Nephron (organoid): ENCODE measurements around the gene LBHD2.
"Not testable (repeated sequence)": the region's sequence is repeated elsewhere in the genome, so short reads cannot be mapped to it uniquely, and the experiment has no call there.

Source experiments
- H3K27ac Mint-ChIP-seq, 3 experiments: 2 replicates each; pipeline ENCODE4 v1.8.0; 2020; ENCODE audit warnings: mixed read lengths in 3 of 3, mild to moderate bottlenecking in 2 of 3, moderate library complexity in 1 of 3
- H3K27me3 Mint-ChIP-seq: 2 replicates; pipeline ENCODE4 v1.8.0; 2021; ENCODE audit warnings: low read depth, mild to moderate bottlenecking, moderate library complexity, mixed read lengths
- H3K36me3 Mint-ChIP-seq: 2 replicates; pipeline ENCODE4 v1.8.0; 2020; ENCODE audit warnings: low read depth, mixed read lengths
- H3K4me1 Mint-ChIP-seq: 2 replicates; pipeline ENCODE4 v1.8.0; 2020; ENCODE audit warnings: mixed read lengths
- H3K4me3 Mint-ChIP-seq, 3 experiments: 2 replicates each; pipeline ENCODE4 v1.8.0; 2020; ENCODE audit warnings: mild to moderate bottlenecking in 3 of 3, mixed read lengths in 3 of 3, moderate library complexity in 2 of 3
- H3K9me3 Mint-ChIP-seq: 2 replicates; pipeline ENCODE4 v1.8.0; 2020; ENCODE audit warnings: mixed read lengths
- TF ChIP-seq, protein P1 (sequence below), 3 experiments: fragments of 200-600 bp; sonication (generic); IDR thresholded peaks; one replicate each; pipeline ENCODE4 v1.5.0; 2021; ENCODE audit warnings: antibody characterized with exemption in 3 of 3; ENCODE audit not compliant: unreplicated experiment in 3 of 3

Gene LBHD2

DNA sequence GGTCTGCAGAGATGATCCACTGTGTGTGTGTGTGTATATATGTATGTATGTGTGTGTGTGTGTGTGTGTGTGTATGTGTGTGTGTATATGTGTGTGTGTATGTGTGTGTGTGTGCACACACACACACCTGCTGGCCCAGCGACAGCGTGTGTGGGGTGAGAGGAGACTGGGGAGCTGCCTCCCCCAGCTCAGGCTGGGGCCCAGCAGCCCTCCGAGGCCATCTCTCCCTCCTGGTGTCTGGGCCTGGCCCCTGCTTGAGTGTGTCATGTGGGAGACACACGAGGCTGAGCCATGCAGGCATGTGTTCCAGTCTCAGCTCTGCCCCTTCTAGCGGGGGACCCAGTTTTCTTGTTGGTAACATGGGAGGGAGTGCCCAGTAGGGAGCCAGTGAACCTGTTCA lies 29.3 kb downstream of the LBHD2 start:
- TF ChIP-seq, protein P1, sequence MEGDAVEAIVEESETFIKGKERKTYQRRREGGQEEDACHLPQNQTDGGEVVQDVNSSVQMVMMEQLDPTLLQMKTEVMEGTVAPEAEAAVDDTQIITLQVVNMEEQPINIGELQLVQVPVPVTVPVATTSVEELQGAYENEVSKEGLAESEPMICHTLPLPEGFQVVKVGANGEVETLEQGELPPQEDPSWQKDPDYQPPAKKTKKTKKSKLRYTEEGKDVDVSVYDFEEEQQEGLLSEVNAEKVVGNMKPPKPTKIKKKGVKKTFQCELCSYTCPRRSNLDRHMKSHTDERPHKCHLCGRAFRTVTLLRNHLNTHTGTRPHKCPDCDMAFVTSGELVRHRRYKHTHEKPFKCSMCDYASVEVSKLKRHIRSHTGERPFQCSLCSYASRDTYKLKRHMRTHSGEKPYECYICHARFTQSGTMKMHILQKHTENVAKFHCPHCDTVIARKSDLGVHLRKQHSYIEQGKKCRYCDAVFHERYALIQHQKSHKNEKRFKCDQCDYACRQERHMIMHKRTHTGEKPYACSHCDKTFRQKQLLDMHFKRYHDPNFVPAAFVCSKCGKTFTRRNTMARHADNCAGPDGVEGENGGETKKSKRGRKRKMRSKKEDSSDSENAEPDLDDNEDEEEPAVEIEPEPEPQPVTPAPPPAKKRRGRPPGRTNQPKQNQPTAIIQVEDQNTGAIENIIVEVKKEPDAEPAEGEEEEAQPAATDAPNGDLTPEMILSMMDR (IDR thresholded peaks at IDR 0.05; ENCODE audit: unreplicated experiment in 3 of 3): no peak
- peaks cover 10% of the 10 kb centered on the region for H3K27me3 Mint-ChIP-seq
- no peaks in the 10 kb centered on the region for H3K36me3 Mint-ChIP-seq
- H3K9me3 Mint-ChIP-seq: no peaks in the 10 kb centered on the region
- no peak overlapping the region for H3K4me3 Mint-ChIP-seq
- peak overlapping the region in 1 of 3 experiments; percentile 67 for H3K27ac Mint-ChIP-seq
- peaks cover 47% of the 10 kb centered on the region for H3K4me1 Mint-ChIP-seq

DNA sequence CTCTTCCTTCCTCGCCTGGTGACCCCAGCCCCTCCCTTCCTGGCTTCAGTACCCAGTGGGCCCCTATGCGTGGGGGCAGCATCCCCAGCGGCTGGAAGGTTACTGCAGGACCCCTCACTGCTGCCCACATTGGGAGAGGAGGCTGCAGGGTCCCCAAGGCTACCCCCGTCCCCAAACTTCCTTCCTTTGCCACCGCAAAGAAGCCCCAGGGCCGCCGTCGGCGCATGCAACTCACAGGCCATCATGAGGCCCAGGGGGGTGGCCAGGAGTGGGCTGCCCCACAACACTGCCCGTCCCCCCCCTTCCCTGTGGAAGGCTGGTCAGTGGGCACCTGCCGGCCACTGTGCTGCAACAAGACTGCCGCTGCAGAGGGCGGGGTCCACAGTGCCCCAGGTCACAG lies 29.8 kb downstream of the LBHD2 start:
- TF ChIP-seq, protein P1 (IDR thresholded peaks at IDR 0.05; ENCODE audit: unreplicated experiment in 3 of 3): no peak
- H3K27me3 Mint-ChIP-seq: peaks cover 10% of the 10 kb centered on the region
- no peaks in the 10 kb centered on the region for H3K36me3 Mint-ChIP-seq
- H3K4me1 Mint-ChIP-seq: peaks cover 44% of the 10 kb centered on the region
- no peak overlapping the region for H3K4me3 Mint-ChIP-seq
- H3K27ac Mint-ChIP-seq: no peak overlapping the region
- H3K9me3 Mint-ChIP-seq: no peaks in the 10 kb centered on the region

DNA sequence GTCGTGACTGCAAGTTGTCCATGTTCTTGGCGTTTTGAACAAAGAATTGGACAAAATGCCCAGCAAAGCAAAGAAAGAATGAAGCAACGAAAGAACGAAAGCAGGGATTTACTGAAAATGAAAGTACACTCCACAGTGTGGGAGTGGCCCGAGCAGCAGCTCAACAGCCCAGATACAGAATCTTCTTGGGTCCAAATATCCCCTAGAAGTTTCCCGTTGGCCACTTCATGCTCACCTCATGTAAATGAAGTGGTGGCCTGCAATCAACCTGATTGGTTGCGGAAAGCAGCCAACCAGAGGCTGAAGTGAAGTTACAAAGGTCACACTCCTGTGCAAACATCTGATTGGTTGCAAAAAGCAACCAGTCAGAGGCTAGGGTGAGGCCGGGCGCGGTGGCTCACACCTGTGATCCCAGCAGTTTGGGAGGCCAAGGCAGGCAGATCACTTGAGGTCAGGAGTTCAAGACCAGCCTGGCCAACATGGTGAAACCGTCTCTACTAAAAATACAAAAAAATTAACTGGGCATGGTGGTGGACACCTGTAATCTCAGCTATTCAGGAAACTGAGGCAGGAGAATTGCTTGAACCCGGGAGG lies 31.2 kb downstream of the LBHD2 start:
- Mint-ChIP-seq H3K4me1 (peaks cover 45% of the 10 kb centered on the region), H3K27ac (peak overlapping the region in 2 of 3 experiments; percentile 33 to 58)
- not testable (repeated sequence) for H3K9me3 Mint-ChIP-seq, H3K36me3 Mint-ChIP-seq, H3K4me3 Mint-ChIP-seq, H3K27me3 Mint-ChIP-seq

DNA sequence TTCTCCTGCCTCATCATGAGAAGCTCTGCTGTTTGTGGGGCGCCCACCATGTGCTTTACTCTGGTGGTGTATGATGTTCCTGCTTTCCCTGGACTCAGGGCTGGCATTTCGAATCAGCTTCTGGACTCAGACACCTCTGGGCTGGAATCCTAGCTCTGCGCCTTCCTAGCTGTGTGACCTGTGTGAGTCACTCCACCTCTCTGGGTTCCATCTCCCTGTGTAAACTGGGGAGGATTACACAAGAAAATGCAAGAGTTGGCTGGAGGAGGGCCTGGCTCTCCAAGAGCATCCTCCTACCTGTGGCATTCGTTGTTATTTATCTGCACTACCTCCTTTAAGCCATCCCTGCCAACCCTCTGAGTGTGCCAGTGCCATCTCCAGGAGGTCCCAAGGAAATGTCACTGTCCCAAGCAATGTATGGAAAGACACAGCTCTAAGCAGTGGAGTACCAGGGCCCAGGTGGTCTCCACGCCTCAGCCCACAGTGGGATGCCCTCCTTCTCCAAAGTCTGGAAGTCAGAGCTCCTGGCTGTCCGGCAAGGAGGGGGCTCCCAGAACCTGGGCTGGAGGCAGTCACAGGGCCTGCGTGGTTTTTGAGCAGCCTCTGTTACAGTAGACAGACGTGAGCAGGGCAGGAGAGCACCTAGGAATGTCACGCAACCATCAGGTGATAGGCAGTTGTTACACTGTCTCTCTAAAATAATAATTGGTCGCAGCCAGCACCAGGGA lies 32.0 kb downstream of the LBHD2 start:
- H3K9me3 Mint-ChIP-seq: no peaks in the 10 kb centered on the region
- peak overlapping the region in 1 of 3 experiments; percentile 71 for H3K27ac Mint-ChIP-seq
- TF ChIP-seq, protein P1 (IDR thresholded peaks at IDR 0.05; ENCODE audit: unreplicated experiment in 3 of 3): no peak
- peaks cover 43% of the 10 kb centered on the region for H3K4me1 Mint-ChIP-seq
- H3K27me3 Mint-ChIP-seq: peaks cover 4% of the 10 kb centered on the region
- no peaks in the 10 kb centered on the region for H3K36me3 Mint-ChIP-seq
- H3K4me3 Mint-ChIP-seq: no peak overlapping the region

DNA sequence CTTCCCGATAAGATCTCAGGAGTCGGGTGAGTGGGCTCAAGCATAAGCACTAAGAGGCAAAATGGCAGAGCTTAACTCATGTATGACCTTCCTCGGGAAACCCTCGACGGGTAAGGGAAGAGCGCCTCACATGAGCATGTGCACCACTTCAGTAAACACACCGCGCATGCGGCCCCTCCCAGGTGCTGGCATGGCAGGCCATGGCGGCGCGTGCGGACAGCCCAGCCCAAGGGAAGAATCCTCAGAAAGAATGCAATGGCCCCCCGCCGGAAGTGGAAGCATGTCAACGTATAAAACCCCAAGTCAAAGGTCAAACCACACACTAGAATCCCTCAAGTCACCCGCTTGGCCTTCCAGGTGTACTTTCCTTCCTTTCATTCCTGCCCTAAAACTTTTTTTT lies 32.6 kb downstream of the LBHD2 start:
- Mint-ChIP-seq H3K27ac (peak overlapping the region in 1 of 3 experiments; percentile 71), H3K27me3 (peaks cover 4% of the 10 kb centered on the region), H3K36me3 (no peaks in the 10 kb centered on the region), H3K9me3 (no peaks in the 10 kb centered on the region), H3K4me3 (no peak overlapping the region), H3K4me1 (peaks cover 42% of the 10 kb centered on the region)
- TF ChIP-seq, protein P1 (IDR thresholded peaks at IDR 0.05; ENCODE audit: unreplicated experiment in 3 of 3): no peak

DNA sequence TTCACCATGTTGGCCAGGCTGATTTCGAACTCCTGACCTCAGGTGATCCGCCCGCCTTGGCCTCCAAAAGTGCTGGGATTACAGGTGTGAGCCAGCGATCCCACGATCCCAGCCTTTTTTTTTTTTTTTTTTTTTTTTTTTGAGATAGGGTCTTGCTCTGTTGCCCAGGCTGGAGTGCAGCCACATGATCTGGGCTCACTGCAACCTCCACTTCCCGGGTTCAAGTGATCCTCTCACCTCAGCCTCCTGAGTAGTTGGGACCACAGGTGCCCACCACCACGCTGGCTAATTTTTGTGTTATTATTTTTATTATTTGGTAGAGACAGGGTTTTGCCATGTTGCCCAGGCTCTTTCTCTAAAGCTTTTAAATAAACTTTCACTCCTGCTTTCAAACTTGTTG lies 33.5 kb downstream of the LBHD2 start:
- not testable (repeated sequence) for H3K27me3 Mint-ChIP-seq, H3K9me3 Mint-ChIP-seq, H3K4me3 Mint-ChIP-seq, H3K36me3 Mint-ChIP-seq
- peak overlapping the region in 1 of 3 experiments; percentile 66 for H3K27ac Mint-ChIP-seq
- H3K4me1 Mint-ChIP-seq: peaks cover 48% of the 10 kb centered on the region
